NCI-H226 (cell line): ENCODE data around the gene MRC2.

ENCODE experiments used
- DNase-seq: peaks from one replicate; pipeline ENCODE4 v3.0.0-alpha.2; 2015

Gene MRC2

GRCh38 chr17:62664336-62665120, 37.1 kb downstream of the MRC2 start:
- no peak for DNase-seq

GRCh38 chr17:62665599-62665998, 38.1 kb downstream of the MRC2 start:
- DNase-seq, result no peak

- DNase-seq, result no peak
Measured at GRCh38 chr17:62666061-62666800, 38.8 kb downstream of the MRC2 start.

DNA sequence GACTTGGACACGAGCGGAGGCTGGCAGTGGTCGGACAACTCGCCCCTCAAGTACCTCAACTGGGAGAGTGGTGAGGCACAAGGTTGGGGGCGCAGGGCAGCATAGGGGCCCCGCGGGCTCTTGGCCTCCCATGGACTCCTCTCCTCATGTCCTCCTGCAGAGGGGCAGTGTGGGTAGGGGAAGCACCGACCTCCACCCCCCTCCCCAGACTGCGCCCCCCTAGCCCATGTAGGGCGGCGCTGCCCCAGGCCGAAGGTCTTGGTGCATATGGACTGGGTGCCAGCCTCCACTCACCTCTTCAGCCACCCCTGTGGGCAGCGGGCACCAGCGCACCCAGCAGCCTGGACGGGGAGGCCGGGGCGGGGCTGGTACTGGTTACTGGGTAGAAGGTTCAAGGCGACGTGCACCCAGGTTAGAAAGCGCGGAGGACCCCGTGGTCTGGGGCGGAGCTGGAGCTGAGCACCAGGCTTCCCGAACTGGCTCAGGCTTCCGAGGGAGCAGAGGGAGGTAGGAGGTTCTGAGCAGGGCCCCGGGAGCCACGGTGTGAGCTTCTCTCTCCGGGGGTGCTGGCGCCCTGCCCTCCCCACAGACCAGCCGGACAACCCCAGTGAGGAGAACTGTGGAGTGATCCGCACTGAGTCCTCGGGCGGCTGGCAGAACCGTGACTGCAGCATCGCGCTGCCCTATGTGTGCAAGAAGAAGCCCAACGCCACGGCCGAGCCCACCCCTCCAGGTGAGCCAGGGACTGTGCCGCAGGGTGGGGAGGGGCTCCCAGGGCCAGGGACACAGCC, 39.5 kb downstream of the MRC2 start:
- no peak for DNase-seq

DNA sequence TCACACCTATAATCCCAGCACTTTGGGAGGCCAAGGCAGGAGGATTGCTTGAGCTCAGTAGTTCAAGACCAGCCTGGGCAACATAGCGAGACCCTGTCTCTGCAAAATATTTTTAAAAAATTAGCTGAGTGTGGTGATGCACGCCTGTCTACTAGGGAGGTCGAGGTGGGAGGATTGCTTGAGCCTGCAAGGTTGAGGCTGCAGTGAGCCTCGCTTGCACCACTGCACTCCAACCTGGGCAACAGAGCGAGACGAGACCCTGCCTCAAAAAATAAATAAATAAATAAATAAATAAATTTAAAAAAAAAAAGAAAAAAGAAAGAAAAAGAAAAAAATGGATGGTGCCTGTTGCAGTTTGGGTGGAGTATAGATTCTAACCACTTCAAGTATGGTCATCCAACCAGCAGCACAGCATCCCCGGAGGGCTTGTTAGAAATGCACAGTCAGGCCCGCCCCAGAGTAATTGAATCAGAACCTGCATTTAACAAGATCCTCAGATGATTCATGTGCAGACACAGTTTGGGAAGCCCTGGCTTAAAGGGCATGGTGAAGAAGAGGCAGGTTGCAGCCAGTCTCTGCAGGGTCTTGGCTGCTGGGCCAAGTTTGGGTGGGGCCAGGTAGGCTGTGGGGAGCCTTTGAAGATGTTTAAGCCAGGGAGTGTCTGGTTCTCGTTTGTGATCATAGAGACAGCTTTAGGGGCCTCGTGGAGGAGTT, 40.8 kb downstream of the MRC2 start:
- no peak for DNase-seq

DNA sequence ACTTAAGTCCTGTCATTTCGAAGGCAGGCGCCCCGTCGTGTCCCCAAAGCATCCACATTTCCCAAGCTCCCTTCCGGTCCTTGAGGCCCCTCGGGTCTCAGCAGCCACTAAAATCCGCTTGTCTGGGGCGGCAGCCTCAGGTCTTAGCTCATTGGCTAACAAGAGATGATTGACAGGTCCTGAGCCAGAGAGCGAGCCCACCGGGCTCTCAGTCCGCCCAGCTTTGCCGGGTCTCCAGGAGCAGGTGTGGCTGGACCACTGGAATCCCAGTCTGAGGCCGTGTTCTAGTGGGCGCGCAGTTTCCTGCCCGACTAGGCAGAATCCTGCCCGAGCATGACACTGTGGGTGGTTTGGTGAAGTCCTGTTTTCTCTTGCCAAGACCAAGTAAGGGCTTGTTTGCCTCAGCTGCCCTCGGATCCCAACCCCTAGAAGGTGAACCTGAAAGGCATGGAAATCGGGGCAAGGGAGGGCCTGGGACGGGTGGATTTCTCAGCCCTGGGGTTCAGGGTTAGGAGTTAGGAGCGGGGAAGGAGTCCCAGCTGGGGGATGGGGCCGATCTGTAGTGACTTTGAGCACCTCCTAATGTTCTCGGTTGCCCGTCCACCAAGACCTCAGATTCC, 42.8 kb downstream of the MRC2 start:
- DNase-seq, result no peak

- no peak for DNase-seq
Measured at GRCh38 chr17:62671553-62671952, 44.1 kb downstream of the MRC2 start.

- DNase-seq, result no peak
Measured at GRCh38 chr17:62672957-62673356, 45.5 kb downstream of the MRC2 start.

GRCh38 chr17:62673614-62674362, 46.3 kb downstream of the MRC2 start:
- DNase-seq, result no peak

DNA sequence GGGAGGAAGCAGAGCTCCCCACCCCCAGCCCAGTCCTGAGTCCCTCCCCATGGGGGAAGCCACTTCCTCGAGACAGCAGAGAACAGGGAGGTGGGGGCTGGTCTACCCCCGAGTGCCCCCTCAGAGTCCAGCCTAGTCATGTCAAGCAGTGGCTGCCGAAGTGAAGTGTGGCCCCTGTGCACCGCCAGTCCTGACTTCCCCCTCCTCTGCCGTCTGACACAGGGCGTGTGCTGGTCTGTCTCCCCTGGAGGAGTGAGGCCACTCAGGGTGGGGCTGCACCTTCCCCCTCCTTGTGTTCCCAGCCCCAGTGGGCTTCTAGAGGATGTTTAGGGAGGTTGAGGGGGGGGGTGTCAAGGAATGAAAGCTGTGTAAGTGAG, 46.9 kb downstream of the MRC2 start:
- no peak for DNase-seq

DNA sequence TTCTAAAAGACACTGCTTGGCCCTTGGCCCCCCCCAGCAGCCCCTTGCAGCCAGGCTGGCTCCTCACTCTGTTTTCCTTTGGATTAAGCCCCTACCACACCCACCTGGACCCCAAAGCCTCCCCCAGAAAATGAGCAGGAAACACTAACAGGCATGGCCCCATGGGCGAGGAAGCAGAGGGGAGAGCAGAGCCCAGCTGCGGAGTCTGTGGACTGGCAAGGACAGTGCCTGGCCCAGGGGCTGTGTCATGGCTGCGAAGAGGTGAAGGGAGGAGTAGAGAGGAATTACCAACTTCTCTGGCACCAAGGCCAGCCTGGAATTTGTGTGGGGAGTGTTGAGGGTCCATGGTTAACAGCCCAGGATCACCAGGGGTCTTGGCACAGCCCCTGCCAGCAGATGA, 47.4 kb downstream of the MRC2 start:
- no peak for DNase-seq

- no peak for DNase-seq
Measured at GRCh38 chr17:62675260-62675659, 47.8 kb downstream of the MRC2 start.

- no peak for DNase-seq
Measured at GRCh38 chr17:62675701-62676100, 48.2 kb downstream of the MRC2 start.

DNA sequence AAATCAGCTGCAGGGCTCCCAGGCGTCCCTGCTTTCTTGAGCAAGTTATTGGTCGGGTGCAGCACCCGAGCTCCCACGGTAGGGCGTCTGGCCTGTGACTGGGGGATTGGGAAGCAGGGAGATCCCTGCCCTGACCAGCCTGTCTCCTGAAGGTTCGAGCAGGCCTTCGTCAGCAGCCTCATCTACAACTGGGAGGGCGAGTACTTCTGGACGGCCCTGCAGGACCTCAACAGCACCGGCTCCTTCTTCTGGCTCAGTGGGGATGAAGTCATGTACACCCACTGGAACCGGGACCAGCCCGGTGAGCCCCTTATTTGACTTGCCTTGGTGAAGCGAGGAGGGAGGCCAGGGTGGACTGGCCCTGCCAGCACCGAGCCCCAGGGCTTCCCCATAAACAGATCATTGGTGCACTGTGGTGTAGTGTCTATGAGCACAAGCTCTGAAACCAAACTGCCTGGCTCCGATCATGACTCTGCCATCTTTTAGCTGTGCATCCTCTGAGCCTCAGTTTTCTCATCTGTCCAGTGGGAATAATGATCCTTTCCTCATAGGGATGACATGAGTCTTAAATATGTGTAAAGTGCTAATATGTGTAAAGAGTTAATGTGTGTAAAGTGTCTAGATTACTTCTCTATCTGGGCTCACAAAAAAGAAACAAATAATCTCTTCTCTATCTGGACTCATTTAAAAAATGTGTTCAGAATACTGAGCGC, 48.9 kb downstream of the MRC2 start:
- no peak for DNase-seq

DNA sequence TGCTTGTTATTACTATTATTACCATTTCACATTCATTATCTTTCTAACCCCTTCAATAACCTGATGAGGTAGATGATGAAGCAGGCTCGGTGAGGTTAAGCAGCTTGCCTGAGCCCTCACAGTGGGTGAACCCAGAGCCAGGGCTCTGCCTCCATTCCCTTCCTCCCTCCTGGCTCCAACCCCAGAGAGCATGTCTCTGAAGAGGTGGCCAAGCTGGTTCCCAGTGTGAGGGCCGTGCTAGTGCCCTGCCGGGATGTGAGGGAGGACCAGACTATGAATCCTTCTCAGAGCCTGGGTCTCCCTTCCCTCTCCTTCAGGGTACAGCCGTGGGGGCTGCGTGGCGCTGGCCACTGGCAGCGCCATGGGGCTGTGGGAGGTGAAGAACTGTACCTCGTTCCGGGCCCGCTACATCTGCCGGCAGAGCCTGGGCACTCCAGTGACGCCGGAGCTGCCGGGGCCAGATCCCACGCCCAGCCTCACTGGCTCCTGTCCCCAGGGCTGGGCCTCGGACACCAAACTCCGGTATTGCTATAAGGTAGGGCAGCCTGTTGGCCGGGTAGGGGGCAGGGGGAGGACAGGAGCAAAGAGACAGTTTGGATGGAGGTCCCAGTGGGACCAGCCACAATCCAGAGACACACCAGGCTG, 49.6 kb downstream of the MRC2 start:
- DNase-seq, result no peak

GRCh38 chr17:62678214-62678919, 50.9 kb downstream of the MRC2 start:
- DNase-seq, result no peak

DNA sequence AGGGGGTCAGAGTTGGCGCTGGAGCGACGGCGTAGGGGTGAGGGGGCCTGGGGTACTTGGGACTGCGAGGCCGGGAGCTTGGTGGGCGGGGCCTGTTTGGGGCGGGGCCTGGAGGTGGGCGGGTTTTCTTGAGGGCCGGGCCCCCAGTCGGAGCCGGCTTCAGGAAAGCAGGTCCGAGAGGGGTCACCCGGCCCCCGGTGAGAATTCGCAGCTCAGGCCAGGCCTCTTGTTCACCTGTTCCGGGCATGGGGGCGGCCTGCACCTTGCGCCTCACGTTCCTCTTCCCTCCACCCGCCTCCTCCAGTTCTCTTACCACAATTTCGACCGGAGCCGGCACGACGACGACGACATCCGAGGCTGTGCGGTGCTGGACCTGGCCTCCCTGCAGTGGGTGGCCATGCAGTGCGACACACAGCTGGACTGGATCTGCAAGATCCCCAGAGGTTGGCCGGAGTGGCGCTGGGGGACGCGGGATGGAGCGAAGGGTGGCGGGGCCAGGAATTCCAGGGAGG, 52.5 kb downstream of the MRC2 start:
- no peak for DNase-seq

- no peak for DNase-seq
Measured at GRCh38 chr17:62680541-62681052, 53.1 kb downstream of the MRC2 start.
